PC-9 (cell line): ENCODE data around the gene ENPP3.

ENCODE experiments used
- CTCF ChIP-seq: fragments of 200-600 bp; sonication (generic); conservative IDR thresholded peaks from 2 replicates; pipeline ENCODE4 v1.6.1; 2017; ENCODE audit warnings: mixed run types, antibody characterized with exemption, mild to moderate bottlenecking, moderate library complexity
- EZH2 ChIP-seq: fragments of 200-600 bp; sonication (generic); IDR thresholded peaks from 2 replicates; pipeline ENCODE4 v1.8.0; 2017; ENCODE audit warnings: antibody characterized with exemption, low read depth

- TF ChIP-seq CTCF (no peak), EZH2 (no peak)
Measured at GRCh38 chr6:131733376-131734016, 96.4 kb downstream of the ENPP3 start.
